HG03460 (cell line): ENCODE measurements around the gene SSBP3.
A peak's percentile ranks its signal among the peaks of the same experiment; 100 is the strongest.

Source experiments
- ATAC-seq: cut with Tn5 transposase; IDR thresholded peaks from one replicate; pipeline ENCODE4 v1.9.1; 2021; ENCODE audit not compliant: unreplicated experiment

The SSBP3 gene

GRCh38 chr1:54199151-54199764 is 206.9 kb downstream of the SSBP3 start:
- peak; percentile 1 for ATAC-seq

DNA sequence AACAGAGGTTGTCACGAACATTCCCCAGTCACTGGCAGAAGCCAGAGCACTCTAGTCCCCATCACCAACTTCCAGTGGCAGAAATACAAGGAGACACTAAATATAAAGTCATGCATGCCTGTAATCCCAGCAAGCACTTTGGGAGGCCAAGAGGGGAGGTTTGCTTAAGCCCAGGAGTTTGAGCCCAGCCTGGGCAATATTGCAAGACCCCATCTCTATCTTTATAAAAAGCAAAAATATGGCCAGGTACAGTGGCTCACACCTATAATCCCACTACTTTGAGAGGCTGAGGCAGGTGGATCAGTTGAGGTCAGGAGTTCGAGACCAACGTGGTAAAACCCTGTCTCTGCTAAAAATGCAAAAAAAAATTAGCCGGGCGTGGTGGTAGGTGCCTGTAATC is 212.7 kb downstream of the SSBP3 start:
- ATAC-seq: no peak

DNA sequence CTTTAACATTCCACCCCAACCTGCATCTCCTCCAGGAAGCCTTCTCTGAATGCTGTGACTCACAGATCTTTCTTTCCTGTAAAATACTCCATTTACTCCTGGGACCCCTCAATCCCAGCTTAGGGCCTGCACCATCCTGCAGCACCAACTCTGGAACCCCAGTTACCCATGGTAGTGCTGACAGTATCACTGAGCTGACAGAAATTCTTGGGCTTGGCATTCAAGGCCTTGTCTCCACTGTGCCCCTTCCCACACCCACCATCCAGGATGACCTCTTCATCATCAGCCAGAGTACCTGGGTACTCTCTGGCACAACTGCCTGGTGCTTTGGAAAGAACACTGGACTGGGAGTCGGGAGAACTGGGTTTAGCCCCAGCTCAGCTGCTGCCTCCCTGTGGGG is 214.7 kb downstream of the SSBP3 start:
- no peak for ATAC-seq

DNA sequence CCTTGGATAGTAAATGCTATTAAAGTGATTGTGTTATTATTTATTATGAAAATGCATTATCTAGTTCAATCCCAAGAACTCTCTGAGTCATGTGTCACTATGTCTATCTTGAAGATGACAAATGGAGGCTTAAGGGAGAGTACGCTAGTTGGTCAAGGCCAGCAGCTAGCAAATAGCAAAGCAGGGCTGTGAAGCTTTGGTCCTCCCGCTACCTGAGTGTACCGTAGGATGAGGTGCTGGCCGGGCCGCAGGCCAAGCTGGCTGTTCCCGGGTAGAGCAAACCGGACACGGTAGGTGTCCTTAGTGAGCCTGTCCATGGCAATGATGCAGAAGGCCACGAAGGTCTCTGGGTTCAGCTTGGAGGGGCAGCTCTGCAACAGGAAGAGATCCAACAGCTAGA is 215.7 kb downstream of the SSBP3 start:
- no peak for ATAC-seq

- ATAC-seq: no peak
These were observed 217.9 kb downstream of the SSBP3 start for GRCh38 chr1:54188291-54188690.

GRCh38 chr1:54186056-54186455 is 220.1 kb downstream of the SSBP3 start:
- ATAC-seq: no peak

DNA sequence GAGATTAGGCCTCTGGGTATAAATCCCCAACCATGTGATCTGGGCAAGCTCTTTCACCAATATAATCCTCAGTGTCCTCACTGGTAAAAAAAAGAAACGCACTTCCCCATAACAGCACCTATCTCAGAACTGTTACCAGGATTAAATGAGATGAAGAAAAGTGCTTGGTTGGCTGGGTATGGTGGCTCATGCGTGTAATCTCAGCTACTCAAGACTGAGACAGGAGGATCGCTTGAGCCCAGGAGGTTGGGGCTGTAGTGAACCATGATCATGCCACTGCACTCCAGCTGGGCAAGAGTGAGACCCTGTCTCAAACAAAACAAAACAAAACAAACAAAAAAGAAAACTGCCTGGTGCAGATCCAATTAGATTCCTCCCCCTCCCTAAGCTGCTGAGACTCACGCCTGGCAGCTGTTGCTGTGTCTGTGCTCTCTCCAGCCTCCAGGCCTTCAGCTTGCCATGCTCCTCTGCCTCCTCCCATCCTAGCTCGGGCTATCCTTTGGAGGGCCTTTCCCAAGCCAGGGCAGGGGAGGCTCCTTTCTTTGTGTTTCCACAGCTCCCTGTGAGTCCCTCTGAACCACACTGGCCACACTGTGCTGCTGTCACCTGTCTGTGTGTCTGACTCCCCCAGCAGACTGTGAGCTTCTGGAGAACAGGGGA is 225.4 kb downstream of the SSBP3 start:
- ATAC-seq: no peak

- ATAC-seq: no peak
These were observed 227.7 kb downstream of the SSBP3 start for GRCh38 chr1:54178296-54179070.

GRCh38 chr1:54177726-54178125 is 228.5 kb downstream of the SSBP3 start:
- no peak for ATAC-seq

DNA sequence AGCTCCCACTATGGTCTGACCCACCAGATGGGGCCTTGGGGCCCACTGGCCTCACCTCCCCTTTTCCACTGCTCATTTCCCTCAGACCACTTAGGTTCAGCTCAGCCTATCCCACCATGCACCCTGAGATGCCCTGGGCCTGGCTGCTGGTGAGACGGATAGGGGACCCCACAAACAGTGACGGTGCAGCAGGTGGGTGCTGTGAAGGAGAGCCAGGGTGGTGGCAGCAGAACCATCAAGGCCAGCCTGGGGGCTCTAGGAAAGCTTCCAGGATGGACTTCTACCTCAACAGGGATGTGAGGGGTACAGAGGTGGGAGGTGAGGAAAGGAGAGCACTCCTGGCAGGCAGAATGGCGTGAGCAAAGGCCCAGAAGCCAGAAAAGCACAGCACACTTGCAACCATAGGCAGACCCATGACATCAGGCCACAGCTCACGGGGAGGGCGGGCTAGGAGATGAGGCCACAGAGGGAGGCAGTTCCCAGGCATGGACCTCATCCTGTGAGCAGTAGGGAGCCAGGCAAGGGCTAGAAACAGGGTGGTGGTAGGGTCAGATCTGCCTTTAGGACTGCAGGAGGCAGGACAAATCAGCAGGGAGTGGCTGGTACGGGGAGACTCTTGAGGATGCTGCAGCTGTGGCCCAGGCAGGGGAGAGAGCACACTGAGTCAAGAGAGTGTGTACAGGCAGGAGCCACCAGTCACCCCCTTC is 229.4 kb downstream of the SSBP3 start:
- ATAC-seq: no peak
